CD14-positive monocyte (primary cell): ENCODE results near the gene TASOR2. TPM values are rescaled to one million over a fixed set of nuclear protein-coding genes. Genes with fewer than 3 reads are reported as not detected.

Experiments
- DNase-seq, 3 donors: peaks; one replicate each; pipeline ENCODE4 v3.0.0-alpha.2; 2011 to 2022
- H2AFZ ChIP-seq: 2 replicates; pipeline ENCODE4 v1.6.0; 2012; ENCODE audit warnings: mild to moderate bottlenecking, low read depth, low read length, inconsistent platforms; ENCODE audit not compliant: insufficient read depth, poor library complexity, severe bottlenecking
- H3K27ac ChIP-seq, 2 donors: 1 replicate in 1 of 2; 2 replicates in 1 of 2; pipeline ENCODE4 v1.5.1; 2012 to 2013; ENCODE audit warnings: low read length in 2 of 2, control low read depth in 1 of 2, inconsistent platforms in 1 of 2, low read depth in 1 of 2, mild to moderate bottlenecking in 1 of 2
- H3K27me3 ChIP-seq, 2 donors: one replicate each; pipeline versions ENCODE4 v1.6.0 to v1.6.1; 2011 to 2013; ENCODE audit warnings: low read length in 2 of 2; ENCODE audit not compliant: control insufficient read depth in 2 of 2, insufficient read depth in 2 of 2
- H3K36me3 ChIP-seq, 2 donors: replicated peaks in 1 of 2; 1 replicate in 1 of 2; 2 replicates in 1 of 2; pipeline versions ENCODE4 v1.5.1 to v1.6.1; 2012 to 2013; ENCODE audit warnings: low read length in 2 of 2, control low read depth in 1 of 2, inconsistent platforms in 1 of 2, mild to moderate bottlenecking in 1 of 2; ENCODE audit not compliant: insufficient read depth in 2 of 2, control insufficient read depth in 1 of 2
- H3K4me1 ChIP-seq, 2 donors: 1 replicate in 1 of 2; 2 replicates in 1 of 2; pipeline versions ENCODE4 v1.5.1 to v1.6.1; 2012 to 2013; ENCODE audit warnings: low read length in 2 of 2, control low read depth in 1 of 2, inconsistent platforms in 1 of 2, mild to moderate bottlenecking in 1 of 2, moderate library complexity in 1 of 2; ENCODE audit not compliant: insufficient read depth in 2 of 2, control insufficient read depth in 1 of 2
- H3K4me2 ChIP-seq: replicated peaks from 2 replicates; pipeline ENCODE3; 2012; ENCODE audit warnings: low read length, moderate library complexity, mild to moderate bottlenecking; ENCODE audit not compliant: poor library complexity, severe bottlenecking; ENCODE audit errors: extremely low read depth
- H3K4me3 ChIP-seq, 3 experiments: fragments of 200-600 bp in 1 of 3; sonication (generic) in 1 of 3; replicated peaks in 1 of 3; 1 replicate in 2 of 3; 2 replicates in 1 of 3; pipeline ENCODE4 v1.5.1; 2011 to 2013; ENCODE audit warnings: low read length in 3 of 3, mild to moderate bottlenecking in 3 of 3, control low read depth in 2 of 3, low read depth in 2 of 3, inconsistent platforms in 1 of 3, moderate library complexity in 1 of 3
- H3K79me2 ChIP-seq: 2 replicates; pipeline ENCODE4 v1.6.0; 2012; ENCODE audit warnings: mild to moderate bottlenecking, control low read depth, inconsistent platforms, low read length, moderate library complexity; ENCODE audit not compliant: insufficient read depth
- H3K9ac ChIP-seq: 2 replicates; pipeline ENCODE4 v1.6.0; 2017; ENCODE audit warnings: low read length, mild to moderate bottlenecking; ENCODE audit not compliant: insufficient read depth, poor library complexity, severe bottlenecking
- H3K9me3 ChIP-seq, 2 donors: replicated peaks in 1 of 2; 1 replicate in 1 of 2; 2 replicates in 1 of 2; pipeline versions ENCODE4 v1.5.1 to v1.6.1; 2012 to 2013; ENCODE audit warnings: low read length in 2 of 2, control low read depth in 1 of 2; ENCODE audit not compliant: control insufficient read depth in 1 of 2, insufficient read depth in 1 of 2
- H4K20me1 ChIP-seq: 2 replicates; pipeline ENCODE4 v1.6.0; 2012; ENCODE audit warnings: mild to moderate bottlenecking, low read length, control low read depth, moderate library complexity; ENCODE audit not compliant: insufficient read depth
- H3K27ac Mint-ChIP-seq, 7 donors: one replicate each; pipeline ENCODE4 v1.8.0; 2020; ENCODE audit warnings: mild to moderate bottlenecking in 7 of 7, mixed read lengths in 7 of 7, moderate library complexity in 6 of 7, inconsistent platforms in 2 of 7
- H3K27me3 Mint-ChIP-seq, 3 donors: one replicate each; pipeline ENCODE4 v1.8.0; 2021 to 2022; ENCODE audit warnings: low read depth in 3 of 3, mild to moderate bottlenecking in 3 of 3, mixed read lengths in 3 of 3, moderate library complexity in 3 of 3, inconsistent platforms in 1 of 3
- H3K36me3 Mint-ChIP-seq, 2 donors: one replicate each; pipeline ENCODE4 v1.8.0; 2020; ENCODE audit warnings: mixed read lengths in 2 of 2, inconsistent platforms in 1 of 2, mild to moderate bottlenecking in 1 of 2
- H3K4me1 Mint-ChIP-seq: one replicate; pipeline ENCODE4 v1.8.0; 2020; ENCODE audit warnings: mild to moderate bottlenecking, mixed read lengths
- H3K4me3 Mint-ChIP-seq, 2 donors: one replicate each; pipeline ENCODE4 v1.8.0; 2020; ENCODE audit warnings: mild to moderate bottlenecking in 2 of 2, mixed read lengths in 2 of 2, moderate library complexity in 1 of 2
- H3K9me3 Mint-ChIP-seq, 7 donors: one replicate each; pipeline ENCODE4 v1.8.0; 2020 to 2022; ENCODE audit warnings: mixed read lengths in 7 of 7, mild to moderate bottlenecking in 6 of 7, moderate library complexity in 6 of 7, inconsistent platforms in 2 of 7
- WGBS: methylation state at CpG from one replicate; pipeline ENCODE4 v1.1.5; 2013; ENCODE audit warnings: missing lambda C conversion rate; ENCODE audit not compliant: insufficient coverage; 5-methylcytosine and 5-hydroxymethylcytosine counted together
- intact Hi-C, 2 donors: fragments of 100-400 bp; cut with micrococcal nuclease; formaldehyde crosslinking; loops; one replicate each; pipeline versions ENCODE4 v1.15.0 to v1.15.1; 2023
- polyA plus RNA-seq, 3 donors: library from polyadenylated mRNA; depleted of rRNA in 1 of 3; unstranded in 2 of 3; stranded (reverse) in 1 of 3; fragments of 300-500 nt in 2 of 3; fragments of >200 nt in 1 of 3; fragmentation: Illumina TruSeq in 2 of 3; gene quantifications; 1 replicate in 2 of 3; 2 replicates in 1 of 3; pipeline ENCODE4 v1.2.3, GENCODE V29; 2012 to 2021
- TF ChIP-seq, protein P1 (sequence below): fragments of 200-600 bp; IDR thresholded peaks from one replicate; pipeline ENCODE4 v1.8.0; 2022; ENCODE audit warnings: antibody characterized with exemption, mild to moderate bottlenecking

The TASOR2 gene
- polyA plus RNA-seq, 3 donors, result 3.2 to 12.3 (median 9.5) TPM

DNA sequence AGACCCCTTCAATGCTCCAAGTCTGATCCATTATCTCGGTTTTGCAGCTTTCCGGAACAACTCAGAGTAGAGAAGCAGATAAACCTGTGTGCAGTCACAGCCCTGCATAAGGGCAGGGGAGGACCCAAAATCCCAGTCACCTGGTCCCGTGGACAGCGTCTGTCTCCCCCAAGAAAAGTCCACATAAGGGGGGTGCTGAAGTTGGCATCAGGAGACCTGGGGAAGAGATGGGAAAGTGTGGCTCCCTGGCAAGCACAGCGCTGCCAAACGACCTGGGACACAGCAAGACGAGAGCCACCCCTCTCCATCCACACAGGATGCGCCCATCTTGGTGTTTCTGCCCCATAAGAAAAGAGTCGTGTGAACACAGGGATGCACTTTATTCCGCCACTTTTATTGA, 46.1 kb upstream of the TASOR2 start:
- Mint-ChIP-seq H3K4me1 (no peaks in the 10 kb centered on the region), H3K27ac (no peak overlapping the region), H3K9me3 (no peaks in the 10 kb centered on the region), H3K27me3 (peaks cover 0 to 2% (median 0%) of the 10 kb centered on the region in 3 donors), H3K36me3 (peaks cover 50 to 53% of the 10 kb centered on the region in 2 donors), H3K4me3 (no peak overlapping the region)
- no peaks in the 10 kb centered on the region for H3K79me2 ChIP-seq
- H4K20me1 ChIP-seq, result no peaks in the 10 kb centered on the region
- peaks cover 40 to 53% of the 10 kb centered on the region in 2 donors for H3K36me3 ChIP-seq
- no peaks in the 10 kb centered on the region for H3K9me3 ChIP-seq
- intact Hi-C loops, result no loop called here
- no peak overlapping the region for H3K4me2 ChIP-seq
- DNase-seq, result no peak
- H3K9ac ChIP-seq, result no peak overlapping the region
- 93% methylated on average over 6 of the region's 10 CpGs for WGBS
- no peak overlapping the region for H3K27ac ChIP-seq
- H3K4me1 ChIP-seq, result no peaks in the 10 kb centered on the region
- TF ChIP-seq, protein P1, sequence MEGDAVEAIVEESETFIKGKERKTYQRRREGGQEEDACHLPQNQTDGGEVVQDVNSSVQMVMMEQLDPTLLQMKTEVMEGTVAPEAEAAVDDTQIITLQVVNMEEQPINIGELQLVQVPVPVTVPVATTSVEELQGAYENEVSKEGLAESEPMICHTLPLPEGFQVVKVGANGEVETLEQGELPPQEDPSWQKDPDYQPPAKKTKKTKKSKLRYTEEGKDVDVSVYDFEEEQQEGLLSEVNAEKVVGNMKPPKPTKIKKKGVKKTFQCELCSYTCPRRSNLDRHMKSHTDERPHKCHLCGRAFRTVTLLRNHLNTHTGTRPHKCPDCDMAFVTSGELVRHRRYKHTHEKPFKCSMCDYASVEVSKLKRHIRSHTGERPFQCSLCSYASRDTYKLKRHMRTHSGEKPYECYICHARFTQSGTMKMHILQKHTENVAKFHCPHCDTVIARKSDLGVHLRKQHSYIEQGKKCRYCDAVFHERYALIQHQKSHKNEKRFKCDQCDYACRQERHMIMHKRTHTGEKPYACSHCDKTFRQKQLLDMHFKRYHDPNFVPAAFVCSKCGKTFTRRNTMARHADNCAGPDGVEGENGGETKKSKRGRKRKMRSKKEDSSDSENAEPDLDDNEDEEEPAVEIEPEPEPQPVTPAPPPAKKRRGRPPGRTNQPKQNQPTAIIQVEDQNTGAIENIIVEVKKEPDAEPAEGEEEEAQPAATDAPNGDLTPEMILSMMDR, result no peak
- no peak overlapping the region for H3K4me3 ChIP-seq
- H2AFZ ChIP-seq, result no peak overlapping the region
- no peaks in the 10 kb centered on the region for H3K27me3 ChIP-seq

GRCh38 chr10:5639066-5639465, 45.6 kb upstream of the TASOR2 start:
- WGBS, result over 99% methylated on average over 17 of the region's 17 CpGs

More at GRCh38 chr10:5639066-5639465, 45.6 kb upstream of the TASOR2 start:
- H3K27ac ChIP-seq, result no peak overlapping the region
- H3K36me3 ChIP-seq, result peaks cover 44 to 58% of the 10 kb centered on the region in 2 donors
- TF ChIP-seq, protein P1, result no peak
- Mint-ChIP-seq H3K4me1 (no peaks in the 10 kb centered on the region), H3K9me3 (no peaks in the 10 kb centered on the region), H3K36me3 (peaks cover 55 to 59% of the 10 kb centered on the region in 2 donors), H3K4me3 (no peak overlapping the region), H3K27ac (no peak overlapping the region), H3K27me3 (peaks cover 0 to 2% (median 0%) of the 10 kb centered on the region in 3 donors)
- H3K27me3 ChIP-seq, result no peaks in the 10 kb centered on the region
- no peaks in the 10 kb centered on the region for H3K79me2 ChIP-seq
- DNase-seq, result no peak
- H3K9me3 ChIP-seq, result no peaks in the 10 kb centered on the region
- no peak overlapping the region for H3K9ac ChIP-seq
- H3K4me2 ChIP-seq, result no peak overlapping the region
- no peak overlapping the region for H2AFZ ChIP-seq
- no peaks in the 10 kb centered on the region for H3K4me1 ChIP-seq
- no peaks in the 10 kb centered on the region for H4K20me1 ChIP-seq
- intact Hi-C loops, result no loop called here
- H3K4me3 ChIP-seq, result no peak overlapping the region
